RPMI7951 (cell line): ENCODE measurements around the gene NSMF. TPM values are rescaled to one million over a fixed set of nuclear protein-coding genes. Genes with fewer than 3 reads are reported as not detected.

Experiments
- DNase-seq: peaks from one replicate; pipeline ENCODE4 v3.0.0-alpha.2; 2012; ENCODE audit warnings: low read depth
- total RNA-seq: library from RNA; depleted of rRNA; stranded (reverse); fragments of >200 nt; shearing (Covaris generic); gene quantifications from 2 replicates; pipeline ENCODE4 v1.2.3, GENCODE V29; 2014

NSMF gene
- total RNA-seq, 1 experiment from 2014 or later = 11.9 TPM

GRCh38 chr9:137492464-137493363 is 33.6 kb upstream of the NSMF start:
- DNase-seq = no peak

DNA sequence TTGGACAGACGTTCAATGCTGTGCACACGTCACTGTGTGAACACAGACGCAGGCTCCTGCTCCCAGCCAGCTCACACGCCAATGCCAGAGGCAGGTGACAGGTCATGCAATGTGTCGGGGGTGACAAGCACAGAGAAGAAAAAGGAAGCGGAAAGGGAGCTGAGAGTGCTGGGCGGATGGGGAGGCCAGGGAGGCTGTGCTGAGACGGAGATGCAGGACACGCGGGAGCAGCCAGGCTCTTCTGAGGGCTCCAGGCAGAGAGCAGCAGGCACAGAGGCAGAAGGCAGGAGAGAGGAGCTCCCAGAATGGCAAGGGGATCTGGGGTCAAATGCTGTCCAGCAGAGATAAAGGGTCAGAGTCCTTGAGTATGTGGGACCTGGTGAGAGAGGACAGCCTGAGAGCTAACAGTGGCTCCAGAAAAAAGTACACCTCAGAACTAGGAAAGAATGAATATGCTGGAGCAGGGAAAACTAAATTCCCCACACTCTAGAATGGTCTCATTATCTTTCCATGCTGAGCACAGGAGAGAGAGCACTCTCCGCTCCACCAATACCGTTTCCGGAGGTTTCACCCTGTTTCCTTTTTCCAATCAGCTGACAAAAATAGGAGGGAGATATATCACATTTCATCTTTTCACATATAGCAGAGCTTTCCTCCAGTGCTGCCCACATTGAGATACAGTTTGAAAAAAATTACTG is 32.8 kb upstream of the NSMF start:
- no peak for DNase-seq

DNA sequence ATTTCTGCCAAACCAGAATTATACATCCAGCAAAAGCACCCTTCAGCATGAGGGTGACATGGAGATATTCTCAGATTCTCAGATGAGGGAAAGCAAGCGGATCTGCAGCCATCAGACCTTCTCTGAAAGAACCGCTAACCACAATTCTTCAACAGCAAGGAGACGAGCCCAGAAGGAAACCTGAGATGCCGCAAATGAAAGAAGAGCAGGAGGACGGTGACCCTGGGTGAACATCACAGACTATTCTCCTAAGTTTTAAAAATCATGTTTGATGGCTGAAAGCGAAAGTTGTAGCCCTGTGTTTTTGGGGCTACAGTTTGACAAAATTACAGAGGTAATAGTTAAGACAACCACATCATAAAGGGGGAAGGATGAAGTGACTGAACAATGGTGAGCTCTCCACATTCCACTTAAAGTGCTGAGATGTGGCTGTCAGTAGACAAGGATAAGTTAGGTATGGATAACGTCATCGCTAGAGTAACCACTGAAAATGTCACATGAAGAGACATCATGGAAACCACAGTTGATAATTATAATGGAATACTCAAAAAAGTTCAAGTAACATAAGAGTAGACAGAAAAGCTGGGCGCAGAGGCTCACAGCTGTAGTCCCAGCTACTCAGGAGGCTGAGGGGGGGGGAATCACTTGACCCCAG is 31.5 kb upstream of the NSMF start:
- no peak for DNase-seq

DNA sequence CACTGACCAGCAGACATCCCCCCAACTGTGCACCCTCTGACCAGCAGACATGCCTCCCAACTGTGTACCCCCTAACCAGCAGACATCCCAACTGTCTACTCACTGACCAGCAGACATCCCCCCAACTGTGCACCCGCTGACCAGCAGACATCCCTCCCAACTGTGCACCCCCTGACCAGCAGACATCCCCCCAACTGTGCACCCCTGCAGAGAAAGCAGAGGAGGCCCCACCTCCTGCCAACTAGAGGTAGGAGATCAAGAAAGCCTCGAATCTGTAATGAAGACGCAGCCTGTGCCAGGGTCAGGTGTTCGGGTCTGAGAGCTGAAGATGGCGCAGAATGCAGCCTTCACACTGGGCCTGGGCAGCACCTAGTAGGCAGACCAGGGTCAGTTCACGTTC is 29.8 kb upstream of the NSMF start:
- DNase-seq = no peak

DNA sequence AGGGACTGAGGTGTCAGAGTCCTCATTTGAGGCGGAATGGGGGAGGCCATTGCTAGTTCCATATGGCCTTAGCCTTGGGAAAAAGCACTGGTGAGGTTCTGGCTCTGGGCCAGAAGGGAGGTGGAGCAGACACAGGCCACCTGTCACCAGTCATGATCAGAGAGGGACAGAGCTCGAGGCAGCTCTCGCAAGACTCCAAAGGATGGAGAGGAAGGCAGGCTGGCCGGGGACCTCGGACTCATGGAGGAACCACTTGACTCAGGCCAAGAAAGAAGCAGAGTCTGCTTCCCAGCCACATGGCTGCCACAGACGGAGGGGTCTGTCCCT is 29.2 kb upstream of the NSMF start:
- DNase-seq = no peak

DNA sequence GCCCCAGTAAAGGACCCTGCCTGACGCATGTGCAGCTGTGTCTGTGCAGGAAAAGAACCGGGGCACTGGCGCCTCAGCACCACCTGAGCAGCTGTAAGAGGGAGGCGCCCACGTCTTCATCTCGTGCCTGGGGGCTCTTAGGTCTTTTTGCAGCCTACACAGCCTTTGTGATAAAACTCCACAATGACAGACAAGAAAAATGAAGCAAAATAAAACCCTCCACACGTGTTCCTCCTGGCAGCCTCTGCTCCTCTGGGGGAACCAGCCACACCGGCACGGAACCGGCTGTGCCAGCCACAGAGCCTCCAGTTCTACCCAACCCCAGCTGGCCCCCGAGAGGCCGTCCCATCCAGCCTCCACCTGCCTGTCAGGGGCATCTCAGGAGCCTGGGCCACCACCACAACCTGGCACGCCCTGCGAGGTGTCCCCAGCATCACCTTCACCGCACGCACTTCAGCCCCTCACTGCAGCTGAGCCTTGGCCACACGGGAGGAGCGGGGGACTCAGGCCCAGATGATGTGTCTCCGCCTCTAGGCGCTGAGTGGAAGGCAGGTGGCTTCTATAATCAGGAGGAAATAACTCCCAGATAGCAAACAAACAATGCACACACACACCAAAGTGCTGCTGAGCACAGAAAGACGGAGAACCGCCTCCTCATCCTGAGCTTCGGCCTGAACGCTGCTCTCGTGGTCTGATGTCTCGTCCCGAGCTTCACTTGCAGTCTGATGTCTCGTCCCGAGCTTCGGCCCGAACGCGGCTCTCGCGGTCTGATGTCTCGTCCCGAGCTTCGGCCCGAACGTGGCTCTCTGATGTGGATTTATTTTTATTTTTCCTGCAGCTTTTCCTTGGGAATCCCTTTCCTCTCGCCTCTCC is 28.6 kb upstream of the NSMF start:
- DNase-seq = no peak

GRCh38 chr9:137486545-137487453 is 27.7 kb upstream of the NSMF start:
- DNase-seq = no peak

GRCh38 chr9:137486141-137486490 is 27.0 kb upstream of the NSMF start:
- no peak for DNase-seq

DNA sequence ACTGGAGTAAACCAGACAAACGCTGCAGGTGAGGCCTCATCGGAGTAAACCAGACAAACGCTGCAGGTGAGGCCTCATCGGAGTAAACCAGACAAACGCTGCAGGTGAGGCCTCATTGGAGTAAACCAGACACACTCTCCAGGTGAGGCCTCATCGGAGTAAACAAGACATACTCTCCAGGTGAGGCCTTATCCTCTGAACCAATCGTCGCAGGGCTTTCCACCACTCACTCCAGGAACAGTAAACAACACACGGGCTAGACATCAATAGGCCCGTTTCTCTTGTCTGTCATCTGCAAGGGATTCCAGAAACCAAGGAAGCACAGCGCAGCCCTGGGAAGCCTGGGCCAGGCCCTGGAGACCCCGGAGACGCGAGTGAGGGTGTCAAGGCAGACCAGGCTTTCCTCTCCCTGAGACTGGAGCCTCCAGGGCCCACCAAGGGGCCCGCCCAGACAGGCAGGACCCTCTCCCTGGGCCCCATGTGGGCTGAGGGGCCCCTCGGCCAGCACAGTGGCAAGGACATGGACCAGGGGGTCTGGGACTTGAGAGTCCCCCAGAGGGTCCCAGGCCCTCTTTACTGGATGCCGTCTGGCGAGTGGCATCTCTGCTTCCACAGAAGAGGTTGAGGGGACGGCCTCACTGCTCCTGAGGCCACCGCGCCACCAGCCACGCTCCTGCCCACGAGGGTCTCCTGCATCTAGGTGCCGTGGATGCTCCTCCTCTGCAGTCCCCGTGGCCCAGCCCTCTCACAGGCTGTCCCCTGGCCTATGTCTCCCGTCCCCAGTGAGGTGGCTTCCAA is 26.4 kb upstream of the NSMF start:
- no peak for DNase-seq

DNA sequence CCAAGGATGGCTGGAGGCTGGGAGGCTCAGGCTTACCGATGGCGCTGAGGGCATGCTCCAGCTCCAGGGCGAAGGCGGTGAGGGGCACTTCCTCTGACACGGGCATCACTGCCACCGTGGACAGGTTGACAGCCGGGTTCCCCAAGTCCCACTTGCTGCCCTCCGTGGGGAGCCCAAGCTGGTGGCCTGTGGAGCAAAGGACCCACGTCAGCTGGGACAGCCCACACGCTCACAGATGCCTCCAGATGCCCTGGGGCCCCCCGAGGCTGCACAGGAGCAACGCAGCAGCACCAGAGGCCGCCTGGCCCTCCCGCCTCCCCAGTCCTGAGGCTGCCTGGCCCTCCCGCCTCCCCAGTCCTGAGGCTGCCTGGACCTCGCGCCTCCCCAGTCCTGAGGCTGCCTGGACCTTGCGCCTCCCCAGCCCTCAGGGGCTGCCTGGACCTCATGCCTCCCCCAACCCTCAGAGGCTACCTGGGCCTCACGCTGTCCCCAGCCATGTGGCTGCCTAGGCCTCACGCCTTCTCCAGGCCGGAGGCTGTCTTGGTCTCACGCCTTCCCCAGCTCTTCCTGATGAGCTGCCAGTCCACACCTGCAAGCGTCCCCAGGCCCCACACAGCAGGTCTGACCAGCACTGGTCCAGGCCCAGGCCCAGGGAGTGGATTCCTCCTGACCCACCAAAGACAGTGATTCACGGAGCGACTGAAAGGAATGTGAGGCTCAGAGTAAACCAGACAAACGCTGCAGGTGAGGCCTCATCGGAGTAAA is 25.6 kb upstream of the NSMF start:
- no peak for DNase-seq

DNA sequence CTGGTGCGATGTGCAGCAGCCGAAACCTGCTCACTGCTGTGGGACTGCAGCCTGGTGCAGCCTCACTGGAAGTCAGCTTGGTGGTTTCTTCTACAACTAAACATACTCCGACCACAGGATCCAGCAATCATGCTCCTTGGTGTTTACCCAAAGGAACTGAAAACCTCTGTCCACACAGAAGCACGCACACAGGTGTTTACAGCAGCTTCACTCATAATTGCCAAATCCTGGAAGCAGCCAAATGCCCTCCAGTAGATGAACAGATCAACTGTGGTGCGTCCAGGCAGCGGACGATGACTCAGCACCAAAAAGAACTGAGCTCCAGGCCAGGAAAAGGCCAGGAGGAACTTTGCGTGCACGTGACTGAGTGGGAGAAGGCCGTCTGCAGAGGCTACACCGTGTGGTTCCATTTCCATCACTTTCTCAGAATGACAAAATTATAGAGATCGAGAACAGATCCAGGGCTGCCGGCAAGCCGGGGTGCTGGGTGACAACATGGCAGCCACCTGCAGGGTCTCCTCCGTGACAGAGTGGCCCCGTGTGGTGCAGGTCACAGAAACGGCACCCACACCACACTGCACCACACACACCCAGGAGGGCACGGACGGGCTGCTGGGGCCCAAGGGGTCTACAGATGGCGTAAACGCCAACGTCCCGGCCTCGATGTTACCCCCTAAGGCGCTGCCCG is 23.1 kb upstream of the NSMF start:
- DNase-seq = peak; percentile 95

GRCh38 chr9:137480686-137481683 is 21.9 kb upstream of the NSMF start:
- DNase-seq = no peak

DNA sequence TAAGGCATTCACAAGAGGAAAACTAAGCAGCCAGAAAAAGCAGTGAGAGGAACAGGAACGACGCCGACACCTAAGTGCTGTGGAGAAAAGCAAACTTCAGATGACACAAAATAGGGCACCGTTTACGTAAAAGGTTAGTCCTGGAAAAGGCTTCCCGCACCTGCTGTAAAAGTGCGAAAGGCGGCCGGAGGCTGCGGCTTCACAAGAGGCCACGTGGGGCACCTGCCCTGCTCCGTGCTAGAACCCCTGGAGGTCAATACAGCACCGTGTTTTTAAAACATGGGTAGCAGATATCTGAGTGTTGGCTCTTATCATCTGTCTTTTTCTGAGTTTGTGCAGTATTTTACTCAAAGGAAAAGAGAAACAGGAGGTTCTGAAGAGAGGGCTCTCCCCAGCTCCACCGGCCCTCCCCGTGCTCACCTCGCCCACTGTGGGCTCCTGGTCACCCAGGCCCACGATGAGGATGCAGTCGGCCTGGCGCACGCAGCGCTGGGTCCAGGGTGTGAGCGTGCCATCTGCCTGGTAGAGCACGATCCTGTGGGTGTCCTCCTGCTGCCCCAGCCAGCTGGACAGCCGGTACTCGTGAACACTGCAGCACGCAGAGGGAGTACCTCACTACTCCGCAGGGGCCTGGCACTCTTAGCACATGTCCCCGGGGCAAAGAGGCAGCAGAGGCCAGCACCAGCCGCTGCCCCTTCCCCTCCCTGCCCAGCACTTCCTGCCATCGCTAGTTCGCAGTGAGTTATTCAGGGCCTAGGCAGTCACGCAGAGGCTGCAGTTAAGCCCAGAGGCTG is 21.0 kb upstream of the NSMF start:
- peak; percentile 16 for DNase-seq

- no peak for DNase-seq
Measured at GRCh38 chr9:137478962-137479861, 20.1 kb upstream of the NSMF start.

DNA sequence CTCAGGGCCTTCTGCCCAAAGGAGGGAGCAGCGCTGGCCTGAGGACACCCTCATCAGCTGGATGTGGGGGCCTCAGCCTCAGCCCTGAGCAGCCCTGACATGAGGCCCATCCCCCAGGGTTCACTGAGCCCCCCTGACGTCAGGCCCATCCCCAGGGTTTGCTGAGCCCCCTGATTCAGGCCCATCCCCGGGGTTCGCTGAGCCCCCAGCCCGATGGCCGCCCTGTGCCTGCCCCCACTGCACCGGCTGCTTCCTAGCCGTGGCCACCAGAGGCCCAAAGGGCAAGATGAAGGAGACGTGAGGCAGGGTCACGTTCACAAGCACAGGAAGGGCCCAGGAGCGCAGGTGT is 19.5 kb upstream of the NSMF start:
- no peak for DNase-seq
